SU-DHL-6 (cell line): ENCODE measurements around the gene PDGFRA.

Source experiments
- CTCF ChIP-seq: fragments of 200-600 bp; sonication (generic); IDR thresholded peaks from one replicate; pipeline ENCODE4 v1.5.1; 2017; ENCODE audit warnings: antibody characterized with exemption, mild to moderate bottlenecking, low read length, moderate library complexity; ENCODE audit not compliant: insufficient read depth, poor library complexity, severe bottlenecking
- EZH2phosphoT487 ChIP-seq: fragments of 200-600 bp; sonication (generic), shearing (Covaris generic); conservative IDR thresholded peaks from 2 replicates; pipeline ENCODE4 v1.6.1; 2018; ENCODE audit warnings: mild to moderate bottlenecking, antibody characterized with exemption, low read length, moderate library complexity, mixed read lengths

GRCh38 chr4:54276641-54277430 lies 47.7 kb downstream of the PDGFRA start:
- TF ChIP-seq CTCF: no peak
- TF ChIP-seq EZH2phosphoT487: no peak
